Testis (tissue), 5 donors: ENCODE data around the gene SBK2. TPM values are rescaled to one million over a fixed set of nuclear protein-coding genes. Genes with fewer than 3 reads are reported as not detected.
"Not testable (repeated sequence)": the region's sequence is repeated elsewhere in the genome, so short reads cannot be mapped to it uniquely, and the experiment has no call there.

Experiments
- DNase-seq: peaks from one replicate; pipeline ENCODE4 v3.0.0-alpha.2; 2019
- H3K27ac ChIP-seq, 2 donors: fragments of 200-600 bp; sonication (generic); one replicate each; pipeline ENCODE4 v1.5.1; 2019
- H3K27me3 ChIP-seq: fragments of 200-600 bp; sonication (generic); one replicate; pipeline ENCODE4 v1.5.1; 2019
- H3K36me3 ChIP-seq: fragments of 200-600 bp; sonication (generic); one replicate; pipeline ENCODE4 v1.5.1; 2017; ENCODE audit warnings: low read depth; ENCODE audit errors: missing control alignments
- H3K4me1 ChIP-seq: fragments of 200-600 bp; sonication (generic); one replicate; pipeline ENCODE4 v1.5.1; 2019
- H3K4me3 ChIP-seq, 2 donors: fragments of 200-600 bp; sonication (generic); one replicate each; pipeline ENCODE4 v1.5.1; 2017 to 2019
- H3K9me3 ChIP-seq: fragments of 200-600 bp; sonication (generic); one replicate; pipeline ENCODE4 v1.5.1; 2017
- CTCF ChIP-seq, 3 experiments: fragments of 450-650 bp in 2 of 3; fragments of 200-600 bp in 1 of 3; sonication (generic) in 1 of 3; IDR thresholded peaks; one replicate each; pipeline ENCODE4 v1.5.1; 2016 to 2019; ENCODE audit warnings: antibody characterized with exemption in 3 of 3, mild to moderate bottlenecking in 2 of 3, moderate library complexity in 1 of 3
- POLR2A ChIP-seq: fragments of 450-650 bp; IDR thresholded peaks from one replicate; pipeline ENCODE4 v1.6.1; 2017; ENCODE audit warnings: antibody characterized with exemption, mild to moderate bottlenecking, moderate library complexity
- WGBS, 2 donors: methylation state at CpG; one replicate each; pipeline ENCODE4 v1.1.5; 2018; 5-methylcytosine and 5-hydroxymethylcytosine counted together
- intact Hi-C: fragments of 100-400 bp; cut with DNase I; formaldehyde crosslinking; loops from one replicate; pipeline ENCODE4 v1.15.1; 2023; ENCODE audit warnings: low total_unique reads
- long read RNA-seq, 2 donors: transcript quantifications; one replicate each; lab custom pipeline, GENCODE V29; 2026
- polyA plus RNA-seq: library from polyadenylated mRNA; stranded (reverse); fragments of 350-450 nt; fragmentation: Illumina TruSeq; extraction: RNeasy Lipid Tissue Mini Kit (QIAGEN cat#74804); gene quantifications from one replicate; pipeline ENCODE4 v1.2.3, GENCODE V29; 2014; ENCODE audit warnings: low read depth, low replicate concordance; ENCODE audit not compliant: insufficient read depth
- total RNA-seq, 2 donors: library from RNA; depleted of rRNA; stranded (reverse); fragments of >200 nt; gene quantifications; one replicate each; pipeline ENCODE4 v1.2.3, GENCODE V29; 2016

Gene SBK2
- under 1 TPM; 0.87 to 0.99 TPM for total RNA-seq
- polyA plus RNA-seq: 1.3 TPM
- long read RNA-seq, donor 1: 0 reads
- long read RNA-seq, donor 2: 0 reads

GRCh38 chr19:55536951-55537740 is at the start of gene SBK2:
SBK2 (minus strand) TSS chr19:55537133; CDS start chr19:55536294, 839 bp downstream.
- no peak for DNase-seq
- no peaks in the 10 kb centered on the region for H3K9me3 ChIP-seq
- H3K4me1 ChIP-seq: no peaks in the 10 kb centered on the region
- no peak for TF ChIP-seq CTCF (IDR thresholded peaks at IDR 0.05)
- TF ChIP-seq POLR2A: no peak
- no peaks in the 10 kb centered on the region for H3K36me3 ChIP-seq
- 46 to 55% methylated on average over 13 to 14 of the region's 14 CpGs for WGBS, 2 donors
- intact Hi-C loops: no loop called here
- H3K4me3 ChIP-seq: no peak within 1 kb of the TSS
- no peaks in the 10 kb centered on the region for H3K27me3 ChIP-seq
- no peak within 1 kb of the TSS for H3K27ac ChIP-seq

GRCh38 chr19:55585658-55586339 is 48.9 kb upstream of the SBK2 start:
- intact Hi-C loops: no loop called here
- TF ChIP-seq CTCF (IDR thresholded peaks at IDR 0.05): no peak

GRCh38 chr19:55584871-55585270 is 47.9 kb upstream of the SBK2 start:
- H3K36me3 ChIP-seq: no peaks in the 10 kb centered on the region
- H3K9me3 ChIP-seq: no peaks in the 10 kb centered on the region
- intact Hi-C loops: no loop called here
- no peak for DNase-seq
- no peak for TF ChIP-seq POLR2A
- TF ChIP-seq CTCF (IDR thresholded peaks at IDR 0.05): no peak
- H3K4me1 ChIP-seq: peaks cover 35% of the 10 kb centered on the region
- no peaks in the 10 kb centered on the region for H3K27me3 ChIP-seq
- 69 to 72% methylated on average over 11 of the region's 11 CpGs for WGBS, 2 donors
- H3K27ac ChIP-seq: no peak overlapping the region
- H3K4me3 ChIP-seq: no peak overlapping the region

More at GRCh38 chr19:55585658-55586339, 48.9 kb upstream of the SBK2 start:
- Histone ChIP-seq H3K4me3 (peak overlapping the region; percentile 24 to 45), H3K27me3 (no peaks in the 10 kb centered on the region), H3K4me1 (peaks cover 32% of the 10 kb centered on the region), H3K27ac (peak overlapping the region; percentile 72), H3K36me3 (no peaks in the 10 kb centered on the region), H3K9me3 (no peaks in the 10 kb centered on the region)
- WGBS, 2 donors: 1 to 2% methylated on average over 22 to 29 of the region's 36 CpGs
- peak; percentile 88 for DNase-seq

- H3K4me3 ChIP-seq, H3K9me3 ChIP-seq: not testable (repeated sequence)
These were observed 47.0 kb upstream of the SBK2 start for GRCh38 chr19:55583897-55584296.

GRCh38 chr19:55582284-55582683 is 45.4 kb upstream of the SBK2 start:
- H3K36me3 ChIP-seq, H3K27me3 ChIP-seq, H3K9me3 ChIP-seq, DNase-seq, intact Hi-C loops, H3K4me3 ChIP-seq: not testable (repeated sequence)
- Histone ChIP-seq H3K4me1 (peaks cover 38% of the 10 kb centered on the region), H3K27ac (peak overlapping the region; percentile 65 to 76)
- WGBS, 2 donors: 34 to 47% methylated on average over 4 of the region's 4 CpGs

More at GRCh38 chr19:55583897-55584296, 47.0 kb upstream of the SBK2 start:
- DNase-seq, H3K36me3 ChIP-seq, intact Hi-C loops, H3K27ac ChIP-seq, H3K27me3 ChIP-seq: not testable (repeated sequence)
- peaks cover 38% of the 10 kb centered on the region for H3K4me1 ChIP-seq
- whole genome bisulfite sequencing, 2 donors: 74 to 79% methylated on average over 8 of the region's 8 CpGs
